HG03108 (cell line): ENCODE data around the gene PRUNE2.
"Not testable (repeated sequence)": the region's sequence is repeated elsewhere in the genome, so short reads cannot be mapped to it uniquely, and the experiment has no call there.

ENCODE experiments used
- ATAC-seq: cut with Tn5 transposase; IDR thresholded peaks from one replicate; pipeline ENCODE4 v1.9.1; 2021; ENCODE audit warnings: moderate library complexity; ENCODE audit not compliant: unreplicated experiment

PRUNE2 gene

GRCh38 chr9:76799473-76799872 lies 106.4 kb downstream of the PRUNE2 start:
- ATAC-seq, result no peak

DNA sequence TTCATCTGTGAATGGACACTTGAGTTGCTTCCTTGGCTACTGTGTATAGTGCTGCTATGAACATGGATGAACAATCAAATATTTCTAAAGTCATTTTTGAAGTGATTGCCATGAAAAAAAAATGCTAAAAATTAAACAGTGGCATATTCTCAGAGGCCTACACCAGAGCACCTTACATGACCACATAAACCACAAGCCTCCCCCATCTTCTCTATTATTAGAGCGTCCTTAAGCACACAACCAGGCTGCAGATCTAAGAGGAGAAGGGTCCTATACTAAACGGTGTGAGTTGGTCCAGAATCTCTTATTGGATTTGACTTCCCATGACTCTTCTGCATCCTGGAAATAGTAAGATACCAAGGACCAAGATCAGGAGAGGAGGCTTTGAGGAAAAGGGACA lies 107.4 kb downstream of the PRUNE2 start:
- no peak for ATAC-seq

- no peak for ATAC-seq
Measured at GRCh38 chr9:76796296-76796695, 109.6 kb downstream of the PRUNE2 start.

DNA sequence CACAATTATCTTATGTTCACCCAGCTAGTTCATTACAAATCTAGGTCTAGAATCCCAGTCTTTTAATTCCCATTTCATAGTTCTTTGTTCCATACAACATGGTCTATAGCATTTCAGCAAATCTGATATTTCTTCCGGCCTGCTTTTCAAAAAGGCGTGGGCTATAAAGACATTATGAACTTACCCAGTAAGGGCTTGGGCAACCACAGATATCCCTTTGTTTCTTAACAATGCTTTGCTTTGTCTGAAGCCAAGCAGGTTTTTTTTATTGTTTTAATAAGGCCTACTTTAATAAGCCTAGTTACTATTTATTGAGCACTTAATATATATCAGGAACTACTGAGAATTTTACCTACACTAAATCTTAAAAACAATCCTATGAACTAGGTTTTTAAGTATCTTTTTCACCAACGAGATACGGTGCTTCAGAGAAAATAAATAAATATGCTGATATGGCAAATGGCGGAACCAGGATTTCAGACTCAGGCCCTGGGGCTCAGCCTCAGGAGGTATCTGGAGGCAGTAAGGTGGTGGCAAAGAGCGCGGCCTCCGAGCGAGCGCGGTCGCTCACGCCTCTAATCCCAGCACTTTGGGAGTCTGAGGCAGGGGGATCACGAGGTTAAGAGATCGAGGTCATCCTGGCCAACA lies 112.0 kb downstream of the PRUNE2 start:
- no peak for ATAC-seq

- ATAC-seq, result no peak
Measured at GRCh38 chr9:76789840-76790239, 116.1 kb downstream of the PRUNE2 start.

DNA sequence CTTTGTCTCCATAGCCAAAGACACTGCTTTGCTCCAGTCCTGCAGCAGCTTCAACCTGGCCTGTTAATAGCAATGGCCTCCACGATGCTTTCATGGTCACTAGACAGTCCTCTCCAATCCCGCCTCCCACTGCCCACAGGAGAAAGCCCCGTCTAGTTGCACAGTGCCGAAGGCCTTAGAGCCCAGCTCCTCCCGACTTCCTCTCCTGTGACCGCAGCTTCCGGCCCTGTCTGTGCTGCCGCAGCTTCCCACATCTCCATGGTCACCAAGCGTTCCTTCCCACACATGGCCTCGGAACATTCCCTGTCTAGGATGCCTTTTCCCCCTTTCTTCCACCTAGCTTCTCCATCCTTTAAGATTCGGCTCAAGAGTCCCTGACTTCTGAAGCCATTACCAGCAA lies 118.2 kb downstream of the PRUNE2 start:
- ATAC-seq, result no peak

DNA sequence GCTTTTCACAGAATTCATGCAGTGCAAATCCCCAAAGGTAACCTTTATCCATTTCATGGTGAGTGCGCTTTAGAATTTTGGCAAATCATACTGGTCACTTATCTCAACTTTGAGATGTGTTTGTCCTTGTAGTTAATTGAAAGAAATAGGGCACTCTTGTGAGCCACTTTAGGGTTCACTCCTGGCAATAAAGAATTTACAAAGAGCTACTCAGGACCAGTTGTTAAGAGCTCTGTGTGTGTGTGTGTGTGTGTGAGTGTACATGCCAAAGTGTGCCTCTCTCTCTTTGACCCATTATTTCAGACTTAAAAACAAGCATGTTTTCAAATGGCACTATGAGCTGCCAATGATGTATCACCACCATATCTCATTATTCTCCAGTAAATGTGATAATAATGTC lies 120.4 kb downstream of the PRUNE2 start:
- ATAC-seq, result no peak

GRCh38 chr9:76784881-76785280 lies 121.0 kb downstream of the PRUNE2 start:
- no peak for ATAC-seq

DNA sequence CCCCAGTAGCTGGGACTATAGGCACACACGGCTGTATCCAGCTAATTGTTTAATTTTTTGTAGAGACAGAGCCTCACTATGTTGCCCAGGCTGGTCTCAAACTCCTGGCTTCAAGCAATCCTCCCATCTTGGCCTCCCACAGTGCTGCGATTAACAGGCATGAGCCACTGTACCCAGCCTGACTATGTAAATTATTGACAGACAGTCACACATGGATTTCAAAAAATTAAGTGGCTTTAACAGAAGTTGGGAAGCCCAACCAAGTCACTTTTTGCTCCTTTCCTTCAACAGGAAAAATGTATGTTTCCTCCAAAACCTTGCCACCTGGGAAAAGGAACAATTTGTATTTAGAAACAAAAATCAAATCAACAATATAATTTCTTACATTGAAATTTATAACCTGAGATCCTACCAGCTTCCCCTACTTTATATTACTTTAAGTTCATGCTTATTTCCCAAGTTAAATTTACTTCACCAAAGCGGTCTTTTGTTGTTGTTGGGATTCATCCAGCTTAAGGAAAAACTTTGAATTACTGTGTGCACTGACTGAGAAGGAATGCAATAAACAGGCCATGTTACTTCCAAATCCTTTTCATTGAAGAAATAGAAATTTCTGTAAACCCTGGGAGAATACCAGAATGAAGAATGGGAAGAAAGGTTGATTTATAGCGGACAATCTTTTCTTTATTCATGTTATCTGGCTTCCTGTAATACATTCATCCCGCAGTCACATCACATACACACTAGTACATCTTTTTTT lies 133.0 kb downstream of the PRUNE2 start:
- no peak for ATAC-seq

DNA sequence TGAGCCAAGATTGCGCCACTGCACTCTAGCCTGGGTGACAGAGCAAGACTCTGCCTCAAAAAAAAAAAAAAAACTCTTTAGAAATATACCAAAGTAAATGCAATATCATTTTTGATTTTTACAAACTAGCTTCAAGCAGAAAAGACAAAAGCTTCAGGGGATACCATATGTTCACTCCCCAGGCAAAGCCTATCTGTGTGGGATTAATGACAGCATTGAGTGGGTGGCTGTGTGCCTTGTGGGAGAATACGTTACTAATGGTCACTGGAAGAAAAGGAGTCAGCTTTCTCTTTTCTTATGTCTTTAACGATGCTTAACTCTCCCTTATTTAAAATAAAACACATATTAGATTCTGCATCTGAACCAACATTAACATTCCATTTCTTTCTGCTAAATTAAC lies 139.8 kb downstream of the PRUNE2 start:
- ATAC-seq, result no peak

DNA sequence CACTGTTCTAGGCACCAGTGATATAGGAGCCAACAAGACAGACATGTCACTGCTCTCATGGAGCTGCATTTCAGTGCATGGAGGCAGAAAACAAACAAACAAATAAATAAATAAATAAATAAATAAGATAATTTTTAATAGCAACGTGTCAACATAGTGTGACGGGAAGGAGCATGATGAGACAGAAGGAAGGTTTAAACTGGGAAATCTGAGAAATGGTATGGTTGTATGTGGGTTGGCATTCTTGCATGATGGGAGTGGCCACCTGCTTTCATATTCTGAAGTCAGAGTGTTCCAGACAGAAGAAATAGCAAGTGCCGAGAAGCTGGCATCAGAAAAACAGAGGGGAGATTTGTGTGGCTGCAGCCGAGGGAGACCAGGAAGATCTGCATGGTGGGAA lies 141.8 kb downstream of the PRUNE2 start, which contains the start of gene PCA3:
Gene PCA3, plus strand, starts transcription at position 301 of the 400 bp plus-strand sequence.
- no peak for ATAC-seq

DNA sequence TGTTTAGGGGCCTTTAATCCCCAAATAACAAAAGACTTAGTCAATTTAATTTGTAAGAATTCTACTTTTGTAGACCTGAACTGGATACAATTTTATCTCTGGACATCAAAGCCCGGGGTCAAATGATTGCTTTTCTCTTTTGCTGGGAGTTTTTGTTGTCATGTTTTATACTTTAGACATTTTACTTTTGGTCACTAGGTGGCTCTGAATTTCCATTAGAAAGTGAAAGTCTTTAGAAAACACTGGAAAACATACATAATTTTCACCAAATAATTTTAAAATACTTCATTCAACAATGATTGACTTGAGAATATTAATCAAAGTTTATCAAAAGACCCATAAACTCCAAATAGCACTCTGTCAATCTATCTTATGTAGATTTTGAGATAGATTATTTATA lies 144.5 kb downstream of the PRUNE2 start:
- no peak for ATAC-seq

DNA sequence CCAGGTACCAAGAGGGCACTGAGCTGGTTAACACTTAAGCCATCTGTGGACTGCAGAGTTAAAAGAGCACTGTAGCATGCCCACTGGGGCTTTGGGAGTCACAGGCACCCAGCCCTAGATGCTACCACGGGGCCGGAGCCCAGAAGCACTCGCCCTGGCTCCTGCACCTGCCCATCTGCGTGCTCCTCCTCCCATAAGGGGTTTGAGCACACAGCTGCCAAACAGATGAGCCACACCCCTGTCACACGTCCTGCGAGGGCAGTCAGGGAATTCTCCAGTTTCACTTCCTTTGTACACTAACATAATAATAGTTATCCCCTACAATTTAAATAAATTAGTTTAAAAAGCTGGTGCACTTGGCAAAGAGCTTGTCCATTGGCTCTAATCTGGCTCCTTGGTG lies 146.2 kb downstream of the PRUNE2 start:
- ATAC-seq, result no peak

DNA sequence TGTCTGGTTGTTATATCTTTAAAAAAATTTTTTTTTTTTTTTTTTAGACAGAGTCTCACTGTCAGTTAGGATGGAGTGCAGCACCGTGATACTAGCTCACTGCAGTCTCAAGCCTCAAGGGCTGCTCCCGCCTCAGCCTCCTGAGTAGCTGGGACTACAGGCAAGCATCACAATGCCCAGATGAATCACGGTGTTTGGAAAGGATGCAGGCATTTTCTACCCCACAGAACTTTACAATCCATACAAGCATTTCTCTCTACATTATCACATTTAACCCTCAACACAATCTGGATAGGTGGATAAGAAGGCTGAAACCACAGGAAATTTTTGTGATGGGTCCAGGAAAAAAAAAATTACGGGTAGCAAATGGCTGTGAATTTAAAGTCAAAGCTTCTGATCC lies 147.4 kb downstream of the PRUNE2 start:
- no peak for ATAC-seq

GRCh38 chr9:76756941-76757673 lies 148.8 kb downstream of the PRUNE2 start:
- ATAC-seq, result no peak

GRCh38 chr9:76756268-76756640 lies 149.7 kb downstream of the PRUNE2 start:
- ATAC-seq, result peak; percentile 12

- no peak for ATAC-seq
Measured at GRCh38 chr9:76751001-76751400, 154.9 kb downstream of the PRUNE2 start.

DNA sequence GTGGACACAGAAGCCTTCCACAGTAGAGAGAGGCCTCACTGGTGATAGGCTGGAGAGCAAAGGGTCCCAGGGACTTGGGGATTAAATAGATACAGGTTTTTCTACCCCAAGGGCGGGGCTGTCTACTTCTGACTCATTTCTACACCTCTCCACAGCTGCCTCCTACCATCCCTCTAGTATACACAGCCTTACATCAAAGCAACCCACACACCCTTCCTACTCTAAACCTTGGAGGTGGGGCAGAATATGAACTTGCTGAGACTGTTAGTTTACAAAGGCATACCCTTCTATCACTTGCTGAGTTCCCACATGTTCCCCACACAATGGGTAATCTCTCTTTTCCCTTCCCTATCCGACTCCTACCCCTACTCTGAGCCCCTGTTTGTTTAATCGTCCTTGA lies 161.6 kb downstream of the PRUNE2 start:
- no peak for ATAC-seq

GRCh38 chr9:76743931-76744330 lies 162.0 kb downstream of the PRUNE2 start:
- ATAC-seq, result no peak

DNA sequence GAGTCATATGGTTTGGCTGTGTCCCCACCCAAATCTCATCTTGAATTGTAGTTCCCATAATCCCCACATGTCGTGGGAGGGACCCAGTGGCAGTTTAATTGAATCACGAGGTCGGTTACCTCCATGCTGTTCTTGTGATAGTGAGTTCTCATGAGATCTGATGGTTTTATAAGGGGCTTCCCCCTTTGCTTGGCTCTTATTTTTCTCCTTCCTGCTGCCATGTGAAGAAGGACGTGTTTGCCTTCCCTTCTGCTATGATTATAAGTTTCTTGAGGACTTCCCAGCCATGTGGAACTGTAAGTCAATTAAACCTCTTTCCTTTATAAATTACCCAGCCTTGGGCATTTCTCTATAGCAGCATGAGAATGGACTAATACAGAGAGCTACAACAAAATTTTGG lies 163.0 kb downstream of the PRUNE2 start:
- ATAC-seq, result not testable (repeated sequence)

DNA sequence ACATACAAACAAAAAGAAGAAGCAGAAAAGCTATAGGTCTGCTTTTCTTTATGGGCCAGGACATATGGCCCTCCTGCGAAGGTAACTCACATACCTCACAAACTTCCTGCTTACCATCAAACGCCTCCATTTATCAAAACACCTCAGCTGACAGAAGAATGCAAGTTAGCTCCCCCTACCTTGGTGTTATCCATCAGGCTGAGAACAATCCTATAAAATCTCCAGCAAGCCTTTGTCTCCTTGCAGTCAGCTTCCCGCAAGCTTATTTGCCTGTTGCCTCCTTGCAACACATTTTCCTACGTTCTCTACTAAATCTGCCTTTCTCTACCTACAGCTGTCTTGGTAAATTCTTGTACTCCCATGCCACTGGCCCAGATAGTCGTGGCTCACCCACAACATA lies 164.4 kb downstream of the PRUNE2 start:
- no peak for ATAC-seq

GRCh38 chr9:76738402-76738801 lies 167.5 kb downstream of the PRUNE2 start:
- no peak for ATAC-seq
